Muscle of back (tissue), 11 donors: ENCODE data around the gene NRARP. TPM values are rescaled to one million over a fixed set of nuclear protein-coding genes. Genes with fewer than 3 reads are reported as not detected.

ENCODE experiments used
- DNase-seq, 3 donors: peaks; one replicate each; pipeline versions ENCODE4 v3.0.0 to v3.0.0-alpha.2; 2013
- polyA plus RNA-seq, 10 donors: library from polyadenylated mRNA; unstranded; fragments of 120-200 nt; gene quantifications; one replicate each; pipeline ENCODE4 v1.2.1, GENCODE V29; 2013; ENCODE audit not compliant: insufficient read length in 10 of 10

The NRARP gene
- polyA plus RNA-seq, 10 donors: 2.9 to 7.5 (median 4.8) TPM

DNA sequence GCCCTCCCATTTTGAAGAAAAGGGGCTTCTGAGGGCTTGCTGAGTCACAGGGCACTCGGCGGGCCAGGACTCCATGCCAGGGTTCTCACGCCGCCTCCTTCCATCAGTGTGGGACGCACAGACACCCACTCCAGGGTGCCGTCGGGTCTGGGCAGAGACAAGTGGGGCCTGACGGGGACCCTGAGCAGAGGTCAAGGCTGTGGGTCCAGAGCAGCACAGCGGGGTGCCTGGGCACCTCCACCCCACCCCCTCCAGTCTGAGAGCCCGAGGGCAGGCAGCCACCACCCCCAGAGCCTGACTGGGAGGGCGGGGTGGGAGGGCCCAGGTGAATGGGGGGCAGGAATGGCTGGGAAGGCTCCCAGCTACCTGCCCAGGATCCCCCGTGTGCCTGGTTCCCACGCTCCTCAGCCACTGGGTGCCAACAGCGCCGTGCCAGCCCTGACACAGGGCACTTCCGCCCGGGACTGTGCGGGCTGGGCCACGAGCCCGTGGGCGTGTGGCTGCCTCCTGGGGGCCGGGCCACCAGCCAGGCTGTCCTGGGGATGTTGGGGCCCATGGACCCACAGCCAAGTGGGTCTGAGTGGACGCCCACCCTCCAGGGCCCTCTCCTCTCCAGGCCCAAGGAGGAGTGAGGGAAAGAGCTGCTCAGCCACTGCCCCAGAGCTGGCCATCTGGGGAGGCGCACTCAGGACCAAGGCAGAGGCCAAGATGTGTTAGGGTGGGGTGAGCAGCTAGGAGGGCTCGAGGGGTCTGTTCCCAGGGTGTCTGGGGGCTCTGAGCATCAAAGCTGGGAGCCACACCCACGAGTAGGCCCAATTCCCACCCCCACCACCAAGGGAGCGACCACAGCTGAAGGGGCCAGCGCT lies 10.1 kb upstream of the NRARP start:
- DNase-seq: no peak

DNA sequence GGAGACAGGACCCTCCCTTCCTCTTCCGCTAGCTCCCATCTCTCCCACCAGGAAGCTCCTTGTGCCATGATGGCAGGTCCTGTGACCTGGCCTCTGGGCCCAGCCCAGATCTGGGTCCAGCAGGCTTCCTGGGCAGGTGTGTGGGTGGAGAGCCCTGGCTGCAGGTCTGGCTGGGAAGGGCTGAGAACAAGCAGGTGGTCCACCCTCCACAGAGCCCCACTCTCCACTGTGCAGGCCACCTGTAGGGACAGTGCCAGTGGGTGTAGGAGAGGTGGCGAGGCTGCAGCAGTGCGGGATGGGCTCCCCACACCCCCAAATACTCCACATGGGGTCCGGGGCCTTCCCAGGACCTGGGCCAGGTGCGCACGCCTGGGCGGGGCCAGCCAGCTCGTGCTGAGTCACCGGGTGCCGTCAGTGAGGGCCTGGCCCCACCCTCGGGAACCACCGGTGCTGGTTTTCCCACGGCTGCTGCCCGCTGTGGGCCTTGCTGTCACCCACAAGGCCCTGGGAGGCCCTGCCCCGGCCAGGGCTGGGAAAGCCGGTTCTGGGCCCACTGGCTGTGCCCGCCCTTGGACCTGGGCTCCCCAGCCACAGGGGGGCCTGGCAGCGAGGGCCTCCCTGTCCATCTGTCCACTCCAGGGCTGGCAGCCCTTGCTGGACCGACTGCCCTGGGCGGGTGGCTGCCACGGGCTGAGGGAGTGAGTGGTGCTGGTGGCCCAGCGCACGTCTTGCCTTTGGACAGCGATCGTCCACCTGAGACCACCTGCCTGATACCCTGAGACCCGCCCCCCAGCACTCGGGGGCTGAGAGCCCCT lies 9.3 kb upstream of the NRARP start:
- DNase-seq: no peak

DNA sequence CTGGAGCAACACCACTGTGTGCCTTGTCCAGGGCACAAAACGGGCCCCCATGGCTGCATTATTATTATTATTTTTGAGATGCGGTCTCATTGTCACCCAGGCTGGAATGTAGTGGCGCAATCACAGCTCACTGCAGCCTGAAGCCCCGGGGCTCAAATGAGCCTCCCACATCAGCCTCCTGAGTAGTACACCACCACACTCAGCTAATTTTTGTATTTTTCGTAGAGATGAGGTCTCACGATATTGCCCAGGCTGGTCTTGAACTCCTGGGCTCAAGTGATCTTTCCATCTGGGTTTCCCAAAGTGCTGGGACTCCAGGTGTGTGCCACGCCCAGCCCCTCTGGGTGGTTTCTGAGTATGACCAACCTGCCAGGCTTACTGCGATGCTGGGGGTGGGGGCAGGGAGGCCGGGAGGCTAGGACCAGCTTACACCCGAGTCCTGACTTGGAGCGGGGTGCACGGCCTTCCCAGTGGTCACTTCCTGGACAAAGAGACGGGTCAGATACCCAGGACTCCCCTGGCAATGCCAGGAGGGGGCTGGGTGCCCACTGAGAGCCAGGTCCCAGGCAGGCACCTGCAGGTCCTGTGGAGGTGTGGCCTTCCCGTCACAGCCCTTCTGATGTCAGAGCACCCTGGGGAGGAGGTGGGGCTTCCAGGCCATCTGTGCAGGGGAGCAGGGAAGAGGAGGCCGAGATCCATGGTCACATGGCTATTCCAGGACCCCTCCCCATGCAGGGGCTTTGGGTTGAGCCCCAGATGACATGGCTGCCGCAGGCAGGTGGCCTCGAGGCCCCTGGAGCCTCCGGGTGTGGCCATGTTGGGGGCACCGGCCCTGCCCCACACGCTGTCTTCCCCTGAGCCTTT lies 8.3 kb upstream of the NRARP start:
- no peak for DNase-seq

DNA sequence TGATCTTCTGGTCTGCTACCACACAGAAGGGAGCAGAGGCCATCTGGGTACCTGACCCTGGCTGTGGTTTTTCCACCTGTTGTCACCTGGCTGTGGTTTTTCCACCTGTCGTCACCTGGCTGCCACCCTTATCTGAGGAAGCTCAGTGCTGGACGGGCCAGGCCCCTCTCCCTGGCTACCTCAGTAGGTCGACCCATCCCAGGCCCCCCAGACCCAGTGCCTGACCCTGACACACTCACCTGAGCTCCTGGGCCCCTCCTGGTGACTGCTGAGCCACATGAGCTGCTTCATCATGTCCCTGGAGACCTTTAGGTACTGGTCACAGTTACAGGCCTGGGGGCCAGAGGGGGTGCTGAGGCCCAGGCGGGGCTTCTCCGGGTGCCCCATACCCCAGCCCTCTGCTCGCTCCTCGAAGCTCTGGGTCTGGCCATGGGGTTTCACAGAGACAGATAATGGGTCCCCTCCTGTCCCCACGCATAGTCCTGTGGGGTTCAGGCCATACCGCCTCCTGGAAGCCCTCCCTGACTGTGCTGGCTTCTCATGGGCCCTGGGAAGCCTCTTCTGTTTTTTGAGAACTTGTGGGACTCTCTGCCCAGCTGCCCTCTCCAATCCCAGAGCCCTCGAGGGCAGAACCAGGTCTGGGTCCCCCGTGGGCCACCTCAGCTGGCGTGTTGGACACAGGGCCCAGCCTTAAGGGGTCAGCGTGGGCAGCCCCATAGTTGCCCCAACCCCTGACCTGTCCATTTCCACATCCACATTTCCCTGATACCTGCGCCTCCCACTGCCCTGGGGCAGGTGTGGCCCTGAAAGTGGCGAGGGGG lies 7.5 kb upstream of the NRARP start:
- no peak for DNase-seq

DNA sequence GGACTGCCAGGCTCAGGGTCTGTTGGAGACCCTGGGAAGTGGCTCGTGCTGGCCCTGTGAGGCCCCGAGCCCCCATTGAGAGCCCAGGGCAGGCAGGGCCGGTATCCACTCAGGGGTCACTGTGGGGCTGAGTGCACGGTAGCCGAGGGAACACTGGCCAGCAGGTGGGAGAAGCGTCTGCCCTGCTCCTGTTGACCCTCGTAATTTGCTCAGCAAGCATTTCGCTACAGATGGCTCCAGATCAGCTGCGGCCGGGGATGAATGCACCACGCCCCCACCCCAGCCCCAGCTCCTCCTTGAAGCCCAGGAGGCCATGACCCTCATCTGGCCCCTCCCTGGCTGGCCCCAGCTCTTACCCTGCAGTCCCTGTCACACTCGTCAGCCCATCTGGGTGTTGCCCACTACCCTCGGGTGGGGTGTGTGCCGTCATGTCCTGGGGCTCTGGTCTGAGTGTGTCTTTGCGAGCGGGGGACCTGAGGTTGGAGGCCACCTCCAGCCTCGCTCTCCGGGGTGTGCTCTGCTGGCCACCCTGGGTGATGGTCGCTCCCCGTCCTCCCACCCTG lies 6.1 kb upstream of the NRARP start:
- DNase-seq: no peak

DNA sequence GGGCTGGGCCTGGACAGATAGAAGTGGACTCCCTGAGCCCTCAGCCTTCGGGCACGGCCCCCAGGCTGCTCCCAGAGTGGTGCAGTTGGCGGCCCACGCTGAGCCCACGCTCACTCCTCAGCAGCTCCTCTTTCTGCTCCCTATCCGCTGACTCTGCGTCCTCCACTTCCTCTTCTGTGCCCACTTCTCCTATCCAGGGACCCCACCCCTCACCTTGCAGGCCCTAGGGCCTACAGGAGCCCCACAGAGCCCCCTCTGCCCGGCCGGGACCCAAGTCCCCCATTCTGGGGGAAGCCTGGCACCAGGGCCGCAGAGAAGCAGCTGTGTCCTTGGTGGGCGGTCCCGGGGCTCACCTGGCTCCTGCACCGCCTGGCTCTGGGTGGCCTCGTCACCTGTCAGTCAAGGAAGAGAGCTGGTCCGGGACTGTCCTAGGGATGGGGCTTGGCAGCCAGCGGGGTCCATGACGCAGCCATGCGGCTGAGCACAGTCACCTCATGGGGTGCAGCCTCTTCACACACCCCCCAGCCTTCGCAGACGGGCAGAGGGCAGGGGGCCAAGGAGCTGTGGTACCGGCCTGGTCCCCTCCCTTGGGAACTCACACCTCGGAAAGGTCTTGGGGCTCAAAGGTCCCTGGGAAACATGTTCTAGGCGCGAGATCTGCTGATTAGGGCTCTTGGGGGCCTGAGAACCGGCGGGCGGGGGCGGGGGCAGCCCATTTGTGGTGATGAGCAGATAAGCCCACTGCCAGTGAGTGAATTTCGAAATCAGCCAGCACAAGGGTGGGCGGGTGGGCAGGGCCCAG lies 5.4 kb upstream of the NRARP start:
- DNase-seq: no peak

DNA sequence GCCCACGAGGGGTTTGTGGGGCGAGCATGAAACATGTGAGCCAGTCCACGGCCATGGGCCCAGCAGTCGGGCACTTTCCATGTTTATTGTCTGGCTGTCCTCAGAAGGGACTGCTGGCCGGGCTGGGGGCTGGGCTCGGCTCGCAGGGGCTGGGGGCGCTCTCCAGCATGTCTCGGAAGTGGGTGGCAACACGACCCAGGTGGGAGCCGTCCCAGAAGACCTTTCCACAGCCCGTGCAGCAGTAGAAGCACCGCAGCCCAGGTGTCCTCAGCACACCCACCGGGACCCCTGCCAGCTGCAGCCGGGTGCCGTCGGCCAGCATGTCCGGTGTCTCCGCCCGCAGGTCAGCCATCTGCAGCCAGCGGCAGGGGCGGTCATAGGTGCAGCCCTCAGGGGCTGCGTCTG lies 4.8 kb upstream of the NRARP start:
- no peak for DNase-seq

DNA sequence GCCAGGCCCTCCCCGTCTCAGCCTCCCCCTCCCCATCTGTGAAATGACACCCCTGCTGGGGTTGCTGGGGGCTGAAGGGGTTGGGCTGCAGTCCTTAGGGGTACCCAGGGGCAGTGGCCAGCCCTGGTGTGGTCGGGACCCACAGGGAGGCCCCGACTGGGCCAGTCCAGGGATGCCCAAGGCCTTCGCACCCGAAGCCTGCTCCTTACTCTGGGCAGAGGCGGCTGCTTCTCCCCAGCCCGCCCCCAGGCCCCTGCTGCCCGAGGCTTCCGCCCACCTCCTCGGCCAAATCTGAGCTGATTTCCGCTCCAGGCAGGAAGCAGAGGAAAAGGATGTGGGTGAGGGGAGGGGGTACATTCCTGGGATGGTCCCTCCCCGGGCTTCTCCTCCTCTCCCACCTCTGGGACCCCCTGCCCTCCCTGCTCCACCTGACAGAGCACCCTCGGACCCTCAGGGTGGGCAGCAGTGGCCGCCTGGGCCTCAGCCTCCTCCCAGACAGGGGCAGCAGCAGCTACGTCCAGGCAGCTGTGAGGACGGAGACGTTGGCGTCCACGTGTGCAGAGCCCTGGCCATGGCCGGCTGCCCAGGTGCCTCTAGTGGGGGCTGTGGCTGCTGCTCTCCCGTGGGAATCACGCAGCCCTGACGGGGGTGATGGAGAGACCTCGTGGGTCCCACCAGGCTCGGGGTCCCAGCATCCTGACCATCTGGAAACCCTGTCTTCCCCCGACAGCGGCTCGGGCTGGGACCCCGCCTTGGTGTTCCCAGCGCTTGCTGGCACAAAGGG lies 4.2 kb upstream of the NRARP start:
- peak in 1 of 3 donors; percentile 56 for DNase-seq

DNA sequence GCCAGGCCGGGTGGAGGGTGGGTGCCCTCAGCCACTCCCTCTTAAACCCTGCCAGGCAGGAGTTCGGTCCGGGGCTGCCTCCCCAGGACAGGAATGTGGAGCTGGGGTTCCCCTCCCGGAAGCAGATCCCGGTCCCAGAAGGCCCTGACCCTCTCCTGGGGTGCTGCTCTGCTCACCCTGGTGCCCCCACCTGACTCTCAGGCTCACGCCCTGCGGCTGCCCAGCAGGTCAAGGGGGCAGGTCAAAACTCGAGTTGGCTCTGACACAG lies 3.7 kb upstream of the NRARP start:
- no peak for DNase-seq

DNA sequence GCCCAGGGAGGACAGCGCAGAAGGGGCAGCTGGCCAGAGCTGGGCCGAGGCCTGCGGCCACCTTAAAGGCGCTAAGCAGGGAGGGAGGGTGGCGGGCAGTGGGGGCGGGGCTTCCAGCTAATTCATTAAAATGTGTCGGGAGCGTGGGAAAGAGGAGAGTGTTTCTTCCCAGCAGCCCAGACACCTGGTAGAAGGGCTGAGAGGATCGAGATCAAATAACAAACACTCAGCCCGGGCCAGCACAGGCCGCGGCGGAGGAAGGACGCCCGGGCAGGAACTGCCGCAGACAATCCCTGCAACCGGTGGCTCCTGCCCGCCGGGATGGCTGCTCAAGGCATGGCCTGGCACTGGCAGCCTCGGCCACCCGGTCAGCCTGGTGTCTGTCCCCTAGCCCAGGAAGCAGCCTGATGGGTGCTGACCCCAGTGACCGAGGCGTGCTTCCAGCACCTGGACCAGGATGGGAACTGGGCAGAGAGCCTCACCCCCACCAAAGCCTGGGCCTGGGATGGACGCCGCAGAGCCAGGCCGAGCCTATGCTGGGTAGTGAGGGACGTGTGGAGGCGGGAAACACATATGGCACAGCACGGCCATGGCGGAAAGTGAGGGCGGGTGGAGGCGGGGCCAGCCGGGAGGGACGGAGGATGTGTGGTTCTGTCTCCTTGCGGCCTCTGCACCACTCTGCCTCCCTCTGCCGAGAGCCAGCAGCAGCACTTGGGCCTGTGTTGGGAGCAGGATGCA lies 3.2 kb upstream of the NRARP start:
- peak in 2 of 3 donors; percentile 27 to 77 for DNase-seq

DNA sequence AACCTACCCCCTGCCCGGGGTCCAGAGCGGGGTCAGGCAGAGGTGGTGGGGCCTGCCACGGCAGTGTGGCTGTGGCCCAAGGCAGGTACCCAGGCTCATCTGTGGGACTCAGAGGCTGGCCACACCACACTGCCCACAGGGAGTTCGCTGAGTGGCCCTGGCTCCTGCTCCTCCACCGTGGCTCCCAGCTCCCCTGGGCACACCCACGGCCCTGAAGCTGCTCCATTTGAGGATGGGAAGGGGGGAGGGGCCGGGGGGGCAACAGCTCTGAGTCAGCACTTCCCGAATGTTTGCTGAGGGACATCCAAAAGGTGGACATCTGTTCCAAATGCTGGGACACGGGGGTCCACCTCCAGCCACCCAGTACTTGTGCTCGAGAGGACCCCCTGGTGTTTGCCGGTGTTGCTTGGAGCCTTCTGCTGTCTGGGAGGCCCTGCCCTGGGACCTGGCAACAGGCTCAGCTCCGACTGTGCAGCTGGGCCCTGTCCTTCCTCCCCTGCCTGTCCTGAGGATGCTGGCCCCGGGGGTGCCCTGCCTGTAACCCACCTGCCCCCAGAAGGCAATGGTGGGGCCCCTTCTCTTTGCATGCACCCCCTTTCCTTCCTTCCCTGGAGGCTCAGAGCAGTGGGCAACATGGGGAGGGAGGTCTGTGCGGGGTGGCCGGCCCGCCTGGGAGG lies 2.5 kb upstream of the NRARP start:
- DNase-seq: peak in 1 of 3 donors; percentile 61

DNA sequence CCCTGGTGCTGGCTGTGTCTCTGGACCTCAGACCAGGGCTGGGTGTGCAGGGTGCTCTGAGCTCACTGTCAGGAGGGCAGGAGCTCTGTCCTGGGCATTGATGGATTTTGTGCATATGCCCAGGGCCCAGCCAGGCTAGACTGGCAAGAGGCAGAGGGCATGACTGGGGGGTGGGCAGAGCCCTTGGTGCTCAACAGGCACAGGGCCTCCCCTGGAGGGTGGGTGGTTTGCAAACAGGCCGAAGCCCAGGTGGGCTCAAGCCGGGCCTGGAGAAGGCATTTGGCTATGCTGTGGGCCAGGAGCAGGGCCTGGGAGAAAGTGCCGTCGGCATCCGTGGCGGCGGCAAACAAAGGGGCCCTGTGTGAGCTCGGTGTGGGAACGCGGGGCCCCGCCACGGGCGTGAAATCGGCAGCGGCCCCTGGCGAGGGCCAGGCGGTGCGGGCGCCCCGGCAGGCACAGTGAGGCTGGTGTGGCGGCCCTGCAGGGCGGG lies 1.9 kb upstream of the NRARP start:
- DNase-seq: peak in 1 of 3 donors; percentile 30

DNA sequence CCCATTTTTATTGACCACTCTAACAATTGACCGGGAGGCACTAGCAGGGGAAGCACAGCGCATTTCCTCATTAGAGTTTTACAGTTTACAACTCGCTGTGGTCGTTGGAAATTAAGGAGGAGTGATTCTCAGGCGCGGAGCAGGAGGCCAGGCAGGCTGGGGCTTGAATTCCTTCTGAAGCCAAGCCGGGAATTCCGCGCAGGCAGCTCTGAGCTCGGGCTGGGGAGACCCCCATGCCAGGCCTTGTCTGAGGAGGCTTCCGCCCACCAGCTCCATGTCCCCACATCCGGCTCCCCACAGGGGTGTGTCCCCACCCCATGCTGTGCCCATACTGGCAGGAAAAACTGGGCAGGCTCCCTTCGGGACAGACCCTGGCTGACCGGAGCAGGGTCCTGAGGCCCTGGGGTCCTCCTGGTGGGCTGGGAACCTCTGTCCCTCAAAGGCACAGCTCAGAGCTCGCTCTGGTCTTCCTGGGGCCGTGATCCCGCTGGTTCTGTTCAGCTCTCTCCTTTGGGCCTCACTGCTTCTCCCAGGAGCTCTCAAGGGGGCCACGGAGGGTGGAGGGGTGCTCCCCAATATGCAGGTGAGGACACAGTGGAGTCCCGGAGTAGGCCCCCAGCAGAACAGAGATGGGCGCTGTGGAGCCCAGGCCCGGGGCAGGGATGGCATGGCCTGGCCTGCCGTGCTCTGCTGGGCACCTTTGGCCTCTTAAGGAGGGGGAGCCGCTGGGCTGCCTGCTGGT lies 1.3 kb upstream of the NRARP start:
- DNase-seq: peak in 1 of 3 donors; percentile 70

DNA sequence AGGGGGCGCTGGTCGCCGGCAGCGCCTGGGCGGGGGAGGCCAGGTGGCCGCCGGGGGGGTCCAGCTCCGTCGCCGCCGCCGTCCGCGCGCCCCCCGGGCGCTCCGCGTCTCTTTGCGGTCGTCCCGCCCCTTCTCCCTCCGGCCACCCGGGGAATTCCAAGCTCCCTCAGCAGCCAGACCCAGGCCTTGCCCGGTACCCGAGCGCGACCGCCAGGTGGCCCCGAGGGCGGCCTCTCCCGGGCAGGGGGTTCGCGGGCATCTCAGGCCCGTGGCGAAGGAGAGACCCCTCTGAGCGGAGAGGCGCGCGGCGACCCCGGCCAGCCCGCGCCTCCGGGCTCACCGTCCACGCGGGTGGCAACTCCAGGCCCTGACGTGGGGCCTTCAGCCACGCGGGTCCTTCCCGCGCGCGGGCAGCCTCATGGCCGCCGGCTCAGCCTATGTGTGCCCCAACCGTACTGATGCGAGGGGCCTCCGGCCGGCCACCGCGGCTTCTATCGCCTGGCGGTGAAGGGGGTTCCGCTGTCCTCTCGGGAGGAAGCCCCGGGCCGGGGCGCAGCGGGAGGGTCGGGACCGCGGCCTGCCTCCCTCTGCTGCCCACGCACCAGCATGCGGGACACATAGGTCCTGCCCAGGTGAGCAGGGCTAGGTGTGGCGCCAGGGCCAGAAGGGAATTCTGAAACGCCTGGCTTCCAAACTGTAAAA lies 529 bp upstream of the NRARP start:
- no peak for DNase-seq

DNA sequence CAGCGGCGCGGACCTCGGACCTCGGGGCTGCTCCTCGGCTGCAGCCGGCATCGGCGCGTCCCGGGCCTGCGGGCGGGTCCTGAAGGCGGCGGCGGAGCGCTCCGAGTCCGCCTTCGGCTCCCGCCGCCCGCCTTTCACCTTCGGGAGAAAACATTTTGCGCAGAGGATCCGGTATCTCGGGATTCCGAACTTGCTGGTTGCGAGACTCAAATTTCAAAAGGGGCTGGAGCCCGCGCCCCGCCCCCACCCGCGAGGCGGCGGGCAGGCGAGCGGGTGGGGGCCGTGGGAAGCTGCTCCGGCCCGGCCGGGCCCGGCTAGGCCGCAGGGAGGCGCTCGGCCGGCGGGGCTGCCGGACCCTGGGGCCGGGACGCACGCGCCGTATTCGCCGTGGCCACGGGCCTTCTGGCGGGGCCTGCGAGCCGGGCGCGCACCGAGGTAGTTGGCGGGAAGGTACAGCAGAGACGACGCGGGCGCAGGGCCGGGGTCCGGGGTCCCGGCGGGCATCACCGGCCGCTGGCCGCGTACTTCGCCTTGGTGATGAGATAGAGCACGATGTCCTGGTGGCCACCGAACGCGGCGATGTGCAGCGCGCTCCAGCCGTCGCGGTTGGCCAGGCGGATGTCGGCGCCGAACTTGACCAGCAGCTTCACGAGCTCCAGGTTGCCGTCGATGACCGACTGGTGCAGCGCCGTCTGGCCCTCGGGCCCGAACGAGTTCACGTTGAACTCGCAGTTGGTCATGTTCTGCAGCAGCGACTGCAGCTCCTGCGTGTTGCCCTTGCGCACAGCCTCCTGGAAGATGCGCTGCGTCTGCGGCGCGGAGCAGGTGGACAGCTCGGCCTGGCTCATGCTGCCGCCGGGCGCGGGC lies 757 bp downstream of the NRARP start:
- peak in 1 of 3 donors; percentile 80 for DNase-seq
